ENCODE results near the gene DEF6.

DNA sequence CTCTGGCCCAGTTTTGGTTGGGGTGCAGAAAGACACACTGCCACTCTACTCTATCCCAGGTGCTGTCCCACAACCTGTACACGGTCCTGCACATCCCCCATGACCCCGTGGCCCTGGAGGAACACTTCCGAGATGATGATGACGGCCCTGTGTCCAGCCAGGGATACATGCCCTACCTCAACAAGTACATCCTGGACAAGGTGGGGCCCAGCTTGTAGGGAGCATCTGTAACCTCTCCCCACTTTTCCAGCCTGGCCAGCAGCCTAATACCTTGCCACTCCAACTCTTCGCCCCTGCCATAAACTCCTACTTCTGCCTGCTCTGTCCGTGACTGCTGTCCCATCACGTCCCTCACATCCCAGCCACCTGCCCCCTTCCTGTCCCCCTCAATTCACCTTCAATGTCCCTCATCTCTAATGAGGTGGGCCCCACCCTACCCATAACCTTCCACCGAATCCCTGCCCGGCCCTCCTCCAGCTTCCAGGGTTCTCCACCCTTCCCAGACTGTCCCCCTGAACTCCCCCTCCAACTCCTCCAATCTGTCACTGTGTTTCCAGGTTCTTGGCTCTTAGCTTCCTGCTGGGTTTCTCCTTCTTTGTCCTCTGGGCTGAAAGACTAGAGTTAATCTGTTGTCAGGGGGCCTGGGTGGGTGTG is 12.1 kb downstream of the DEF6 start:
- TF ChIP-seq CREB1 (IDR thresholded peaks at IDR 0.05) (no peak), RFX5 (IDR thresholded peaks at IDR 0.05; ENCODE audit: borderline replicate concordance, low read depth, low read length) (no peak), SP2 (IDR thresholded peaks at IDR 0.05; ENCODE audit: low read length) (no peak), SRF (IDR thresholded peaks at IDR 0.05; ENCODE audit: low read depth, low read length) (no peak), TAF7 (optimal IDR thresholded peaks at IDR 0.05; ENCODE audit: borderline replicate concordance, low read depth, low read length) (no peak), CBX8 (IDR thresholded peaks at IDR 0.05; ENCODE audit: borderline replicate concordance, low read depth, low read length) (no peak), POLR2AphosphoS5 (IDR thresholded peaks at IDR 0.05; ENCODE audit: low read depth, low read length) (no peak), EZH2 (IDR thresholded peaks at IDR 0.05; ENCODE audit: low read depth, low read length, severe bottlenecking) (no peak), RXRA (IDR thresholded peaks at IDR 0.05; ENCODE audit: insufficient read depth, low read depth, low read length) (no peak), POLR2A (IDR thresholded peaks at IDR 0.05; ENCODE audit: control extremely low read depth in 1 of 2, low read depth in 2 of 2, low read length in 2 of 2) (no peak)
- TF ChIP-seq, protein P1, sequence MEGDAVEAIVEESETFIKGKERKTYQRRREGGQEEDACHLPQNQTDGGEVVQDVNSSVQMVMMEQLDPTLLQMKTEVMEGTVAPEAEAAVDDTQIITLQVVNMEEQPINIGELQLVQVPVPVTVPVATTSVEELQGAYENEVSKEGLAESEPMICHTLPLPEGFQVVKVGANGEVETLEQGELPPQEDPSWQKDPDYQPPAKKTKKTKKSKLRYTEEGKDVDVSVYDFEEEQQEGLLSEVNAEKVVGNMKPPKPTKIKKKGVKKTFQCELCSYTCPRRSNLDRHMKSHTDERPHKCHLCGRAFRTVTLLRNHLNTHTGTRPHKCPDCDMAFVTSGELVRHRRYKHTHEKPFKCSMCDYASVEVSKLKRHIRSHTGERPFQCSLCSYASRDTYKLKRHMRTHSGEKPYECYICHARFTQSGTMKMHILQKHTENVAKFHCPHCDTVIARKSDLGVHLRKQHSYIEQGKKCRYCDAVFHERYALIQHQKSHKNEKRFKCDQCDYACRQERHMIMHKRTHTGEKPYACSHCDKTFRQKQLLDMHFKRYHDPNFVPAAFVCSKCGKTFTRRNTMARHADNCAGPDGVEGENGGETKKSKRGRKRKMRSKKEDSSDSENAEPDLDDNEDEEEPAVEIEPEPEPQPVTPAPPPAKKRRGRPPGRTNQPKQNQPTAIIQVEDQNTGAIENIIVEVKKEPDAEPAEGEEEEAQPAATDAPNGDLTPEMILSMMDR (IDR thresholded peaks at IDR 0.05; ENCODE audit: control extremely low read depth in 1 of 3, insufficient read depth in 1 of 3, low read depth in 1 of 3, low read length in 3 of 3) = no peak
